NCI-H2227 treated with DMSO at 0.1 percent for 48 hours (cell line): Measurements from ENCODE around the gene PLA2G3.

ENCODE experiments used
- DNase-seq: peaks from one replicate; lab custom pipeline; 2025; lab: John Stamatoyannopoulos, UW

PLA2G3 gene

GRCh38 chr22:31148488-31148887, 8.2 kb upstream of the PLA2G3 start:
- no peak for DNase-seq

GRCh38 chr22:31144223-31144622, 3.9 kb upstream of the PLA2G3 start:
- DNase-seq, result no peak

GRCh38 chr22:31143537-31143936, 3.2 kb upstream of the PLA2G3 start:
- DNase-seq, result no peak

- no peak for DNase-seq
These were observed 2.7 kb upstream of the PLA2G3 start for GRCh38 chr22:31143038-31143437.

- no peak for DNase-seq
These were observed 2.0 kb upstream of the PLA2G3 start for GRCh38 chr22:31142285-31142684.

- DNase-seq, result no peak
These were observed 1.2 kb upstream of the PLA2G3 start for GRCh38 chr22:31141551-31141950.

GRCh38 chr22:31140746-31141145, 438 bp upstream of the PLA2G3 start:
- no peak for DNase-seq

GRCh38 chr22:31139066-31139465, 1.2 kb downstream of the PLA2G3 start:
- DNase-seq, result no peak

- DNase-seq, result no peak
These were observed 2.2 kb downstream of the PLA2G3 start for GRCh38 chr22:31138126-31138525.

- no peak for DNase-seq
These were observed 2.6 kb downstream of the PLA2G3 start for GRCh38 chr22:31137721-31138120.

- DNase-seq, result no peak
These were observed 3.6 kb downstream of the PLA2G3 start for GRCh38 chr22:31136711-31137110.

- no peak for DNase-seq
These were observed 4.2 kb downstream of the PLA2G3 start for GRCh38 chr22:31136155-31136554.

- no peak for DNase-seq
These were observed 4.6 kb downstream of the PLA2G3 start for GRCh38 chr22:31135706-31136105.

- no peak for DNase-seq
These were observed 5.6 kb downstream of the PLA2G3 start for GRCh38 chr22:31134688-31135087.

GRCh38 chr22:31133911-31134310, 6.4 kb downstream of the PLA2G3 start:
- no peak for DNase-seq

- no peak for DNase-seq
These were observed 9.4 kb downstream of the PLA2G3 start for GRCh38 chr22:31130873-31131272.

GRCh38 chr22:31128156-31128555, 12.2 kb downstream of the PLA2G3 start:
- no peak for DNase-seq

- DNase-seq, result no peak
These were observed 13.0 kb downstream of the PLA2G3 start for GRCh38 chr22:31127181-31127772.

GRCh38 chr22:31126869-31127175, 13.5 kb downstream of the PLA2G3 start:
- no peak for DNase-seq

GRCh38 chr22:31126128-31126868, 14.0 kb downstream of the PLA2G3 start:
- DNase-seq, result no peak

GRCh38 chr22:31125521-31126117, 14.7 kb downstream of the PLA2G3 start:
- DNase-seq, result no peak

GRCh38 chr22:31124811-31125465, 15.4 kb downstream of the PLA2G3 start:
- no peak for DNase-seq

- DNase-seq, result no peak
These were observed 16.0 kb downstream of the PLA2G3 start for GRCh38 chr22:31124290-31124689.
